Bronchial epithelial cell (primary cell): ENCODE data around the gene TRABD2A. TPM values are rescaled to one million over a fixed set of nuclear protein-coding genes. Genes with fewer than 3 reads are reported as not detected.

Experiments
- DNase-seq: peaks from one replicate; pipeline ENCODE4 v3.0.0-alpha.2; 2010; ENCODE audit warnings: low read depth
- FAIRE-seq: peaks from 2 replicates; lab custom pipeline; 2011; peaks lifted over from hg19 to GRCh38; lab: Jason Lieb, UNC
- H3K27me3 ChIP-seq: 2 replicates; pipeline ENCODE4 v1.5.1; 2011; ENCODE audit warnings: low read length; ENCODE audit not compliant: control insufficient read depth, insufficient read depth
- H3K36me3 ChIP-seq: 2 replicates; pipeline ENCODE4 v1.5.1; 2011; ENCODE audit warnings: low read length; ENCODE audit not compliant: control insufficient read depth, insufficient read depth
- H3K4me3 ChIP-seq: 2 replicates; pipeline ENCODE4 v1.5.1; 2011; ENCODE audit warnings: mild to moderate bottlenecking, low read depth, low read length, control low read depth
- total RNA-seq: library from RNA; depleted of rRNA; stranded (reverse); fragments of >200 nt; gene quantifications from 2 replicates; pipeline ENCODE4 v1.2.1, GENCODE V29; 2014
- TF ChIP-seq, protein P1 (sequence below): IDR thresholded peaks from 2 replicates; pipeline ENCODE4 v1.5.1; 2011; ENCODE audit warnings: mild to moderate bottlenecking, moderate library complexity, low read length, control low read depth, inconsistent platforms; ENCODE audit not compliant: insufficient read depth, severe bottlenecking

Gene TRABD2A
- total RNA-seq, 1 donor from 2014 or later: 1.3 TPM

GRCh38 chr2:84792856-84793522 lies 87.9 kb downstream of the TRABD2A start:
- Histone ChIP-seq H3K36me3 (no peaks in the 10 kb centered on the region), H3K4me3 (no peak overlapping the region), H3K27me3 (no peaks in the 10 kb centered on the region)
- TF ChIP-seq, protein P1, sequence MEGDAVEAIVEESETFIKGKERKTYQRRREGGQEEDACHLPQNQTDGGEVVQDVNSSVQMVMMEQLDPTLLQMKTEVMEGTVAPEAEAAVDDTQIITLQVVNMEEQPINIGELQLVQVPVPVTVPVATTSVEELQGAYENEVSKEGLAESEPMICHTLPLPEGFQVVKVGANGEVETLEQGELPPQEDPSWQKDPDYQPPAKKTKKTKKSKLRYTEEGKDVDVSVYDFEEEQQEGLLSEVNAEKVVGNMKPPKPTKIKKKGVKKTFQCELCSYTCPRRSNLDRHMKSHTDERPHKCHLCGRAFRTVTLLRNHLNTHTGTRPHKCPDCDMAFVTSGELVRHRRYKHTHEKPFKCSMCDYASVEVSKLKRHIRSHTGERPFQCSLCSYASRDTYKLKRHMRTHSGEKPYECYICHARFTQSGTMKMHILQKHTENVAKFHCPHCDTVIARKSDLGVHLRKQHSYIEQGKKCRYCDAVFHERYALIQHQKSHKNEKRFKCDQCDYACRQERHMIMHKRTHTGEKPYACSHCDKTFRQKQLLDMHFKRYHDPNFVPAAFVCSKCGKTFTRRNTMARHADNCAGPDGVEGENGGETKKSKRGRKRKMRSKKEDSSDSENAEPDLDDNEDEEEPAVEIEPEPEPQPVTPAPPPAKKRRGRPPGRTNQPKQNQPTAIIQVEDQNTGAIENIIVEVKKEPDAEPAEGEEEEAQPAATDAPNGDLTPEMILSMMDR: no peak
- FAIRE-seq (no peak), DNase-seq (peak; percentile 75)

DNA sequence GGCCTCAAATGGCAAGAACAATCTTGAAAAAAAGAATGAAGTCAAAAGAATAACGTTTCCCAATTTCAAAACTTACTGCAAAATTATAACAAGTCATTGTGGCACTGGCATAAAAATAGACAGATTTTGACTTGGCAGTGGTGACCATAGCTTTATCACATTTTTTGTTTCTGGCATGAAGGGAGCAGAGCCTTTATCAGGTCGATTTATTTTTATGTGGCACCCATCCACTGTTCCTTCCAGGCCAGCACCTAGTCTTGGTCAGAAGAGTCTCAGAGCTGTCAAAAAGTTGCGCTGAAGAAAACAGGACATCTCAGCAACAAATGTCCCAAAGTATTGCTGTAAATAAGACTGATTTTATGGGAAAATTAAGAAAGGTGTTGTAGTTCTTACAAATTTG lies 92.4 kb downstream of the TRABD2A start:
- FAIRE-seq (no peak), DNase-seq (no peak)
- Histone ChIP-seq H3K36me3 (no peaks in the 10 kb centered on the region), H3K4me3 (no peak overlapping the region), H3K27me3 (no peaks in the 10 kb centered on the region)
- TF ChIP-seq, protein P1: no peak

DNA sequence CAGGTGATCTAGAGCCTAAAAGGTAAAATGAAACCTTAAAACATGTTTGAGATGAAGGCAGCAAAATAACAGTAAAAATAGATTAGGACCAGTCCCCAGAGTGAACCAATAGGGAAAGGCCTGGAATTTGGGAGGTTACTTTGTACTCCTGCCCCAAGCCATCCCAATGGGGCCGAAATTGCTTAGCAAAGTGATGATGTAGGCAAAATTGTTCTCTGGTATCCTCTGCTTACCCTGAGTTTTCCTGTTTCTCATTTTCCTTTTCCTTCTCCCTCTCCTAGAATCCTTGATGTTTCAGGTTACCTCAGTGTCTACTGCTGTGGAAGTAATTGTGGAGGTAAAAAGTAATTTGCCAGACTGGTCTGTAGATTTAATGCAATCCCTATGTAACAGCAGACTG lies 92.9 kb downstream of the TRABD2A start:
- DNase-seq: no peak
- Histone ChIP-seq H3K27me3 (no peaks in the 10 kb centered on the region), H3K36me3 (no peaks in the 10 kb centered on the region), H3K4me3 (no peak overlapping the region)
- no peak for FAIRE-seq
- TF ChIP-seq, protein P1: no peak

DNA sequence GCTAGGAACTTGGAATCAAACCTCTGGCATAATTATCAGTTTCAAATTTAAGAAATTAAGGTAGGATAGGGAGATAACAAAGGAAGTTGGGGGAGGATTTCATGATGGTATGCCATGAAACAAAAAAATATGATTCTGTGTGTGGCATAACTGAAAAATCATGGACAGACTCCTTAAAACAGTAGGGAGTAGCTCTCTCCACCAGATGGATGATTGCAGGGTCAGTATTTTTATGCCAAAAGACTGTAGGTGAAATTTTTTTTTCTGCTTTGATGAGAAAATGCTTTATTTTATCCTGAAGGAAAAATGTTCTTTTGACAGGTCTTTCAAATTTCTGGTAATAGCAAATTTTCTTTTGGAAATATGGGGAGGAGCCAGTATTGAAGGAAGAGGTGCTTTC lies 94.3 kb downstream of the TRABD2A start:
- no peak for FAIRE-seq

DNA sequence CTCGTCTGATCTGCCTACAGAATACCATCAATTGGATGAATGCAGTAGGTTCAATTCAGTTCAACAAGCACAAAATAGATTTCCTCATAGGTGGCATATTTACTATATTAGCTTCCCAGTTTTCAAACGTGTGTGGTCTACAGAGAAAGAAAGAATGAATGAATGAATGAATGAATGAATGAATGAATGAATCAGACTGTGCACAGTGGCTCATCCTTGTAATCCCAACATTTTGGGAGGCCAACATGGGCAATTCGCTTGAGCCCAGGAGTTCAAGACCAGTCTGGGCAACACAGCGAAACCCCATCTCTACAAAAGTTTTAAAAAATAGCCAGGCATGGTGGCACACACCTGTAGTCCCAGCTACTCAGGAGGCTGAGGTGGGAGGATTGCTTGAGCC lies 94.9 kb downstream of the TRABD2A start:
- FAIRE-seq: no peak
- DNase-seq: no peak

More for the DNA sequence above, 94.3 kb downstream of the TRABD2A start:
- no peak overlapping the region for H3K4me3 ChIP-seq
- H3K27me3 ChIP-seq: no peaks in the 10 kb centered on the region
- DNase-seq: no peak
- no peaks in the 10 kb centered on the region for H3K36me3 ChIP-seq
- TF ChIP-seq, protein P1: no peak

More for the DNA sequence above, 94.9 kb downstream of the TRABD2A start:
- no peak overlapping the region for H3K4me3 ChIP-seq
- TF ChIP-seq, protein P1: no peak
- H3K36me3 ChIP-seq: no peaks in the 10 kb centered on the region
- H3K27me3 ChIP-seq: no peaks in the 10 kb centered on the region
